Keratinocyte (primary cell): Measurements from ENCODE around the gene PSD4. TPM values are rescaled to one million over a fixed set of nuclear protein-coding genes. Genes with fewer than 3 reads are reported as not detected.

Source experiments
- DNase-seq: peaks from one replicate; pipeline ENCODE4 v3.0.0-alpha.2; 2011; ENCODE audit warnings: low read depth, missing footprints, low spot score
- FAIRE-seq: peaks from 2 replicates; lab custom pipeline; 2011; peaks lifted over from hg19 to GRCh38; lab: Jason Lieb, UNC
- H2AFZ ChIP-seq: 2 replicates; pipeline ENCODE4 v1.6.0; 2012; ENCODE audit warnings: low read length, control low read depth, inconsistent platforms; ENCODE audit not compliant: control insufficient read depth
- H3K27ac ChIP-seq: 2 replicates; pipeline ENCODE4 v1.5.1; 2011; ENCODE audit warnings: low read length; ENCODE audit not compliant: control insufficient read depth, insufficient read depth
- H3K27me3 ChIP-seq: 3 replicates; pipeline ENCODE4 v1.6.0; 2011; ENCODE audit warnings: low read length; ENCODE audit not compliant: control insufficient read depth, insufficient read depth; ENCODE audit errors: extremely low read depth
- H3K36me3 ChIP-seq, 2 experiments: 2 replicates in 1 of 2; 3 replicates in 1 of 2; pipeline ENCODE4 v1.5.1; 2011; ENCODE audit warnings: low read length in 2 of 2, mild to moderate bottlenecking in 1 of 2; ENCODE audit not compliant: control insufficient read depth in 2 of 2, insufficient read depth in 2 of 2; ENCODE audit errors: extremely low read depth in 1 of 2
- H3K4me1 ChIP-seq: 3 replicates; pipeline ENCODE4 v1.5.1; 2011; ENCODE audit warnings: low read length; ENCODE audit not compliant: control insufficient read depth, insufficient read depth; ENCODE audit errors: extremely low read depth
- H3K4me2 ChIP-seq: 3 replicates; pipeline ENCODE4 v1.6.0; 2011; ENCODE audit warnings: low read depth, low read length; ENCODE audit not compliant: control insufficient read depth, insufficient read depth; ENCODE audit errors: extremely low read depth
- H3K4me3 ChIP-seq, 3 experiments: fragments of 200-600 bp in 1 of 3; sonication (generic) in 1 of 3; 2 replicates in 2 of 3; 3 replicates in 1 of 3; pipeline ENCODE4 v1.5.1; 2011 to 2016; ENCODE audit warnings: low read length in 3 of 3, mild to moderate bottlenecking in 3 of 3, control low read depth in 2 of 3, inconsistent platforms in 1 of 3, low read depth in 1 of 3, mixed read lengths in 1 of 3, mixed run types in 1 of 3, moderate library complexity in 1 of 3; ENCODE audit not compliant: control insufficient read depth in 2 of 3, insufficient read depth in 2 of 3; ENCODE audit errors: extremely low read depth in 1 of 3
- H3K79me2 ChIP-seq: 2 replicates; pipeline ENCODE4 v1.6.0; 2012; ENCODE audit warnings: low read length; ENCODE audit not compliant: control insufficient read depth, insufficient read depth
- H3K9ac ChIP-seq: 3 replicates; pipeline ENCODE4 v1.6.0; 2011; ENCODE audit warnings: low read length; ENCODE audit not compliant: control insufficient read depth, insufficient read depth; ENCODE audit errors: extremely low read depth
- H3K9me1 ChIP-seq: 3 replicates; pipeline ENCODE4 v1.6.0; 2011; ENCODE audit warnings: low read length; ENCODE audit not compliant: control insufficient read depth, insufficient read depth; ENCODE audit errors: extremely low read depth
- H3K9me3 ChIP-seq: 2 replicates; pipeline ENCODE4 v1.5.1; 2012; ENCODE audit warnings: low read depth, low read length; ENCODE audit not compliant: control insufficient read depth
- H4K20me1 ChIP-seq: 3 replicates; pipeline ENCODE4 v1.6.0; 2011; ENCODE audit warnings: low read length; ENCODE audit not compliant: control insufficient read depth, insufficient read depth; ENCODE audit errors: extremely low read depth
- EZH2 ChIP-seq: IDR thresholded peaks from one replicate; pipeline ENCODE4 v1.6.1; 2012; ENCODE audit warnings: inconsistent platforms, mild to moderate bottlenecking, low read length, moderate library complexity
- dilution Hi-C: fragments of 300-500 bp; cut with MboI; formaldehyde crosslinking; loops from one replicate; pipeline ENCODE4 v1.7.0; 2020; ENCODE audit warnings: low sequenced_read_pairs; ENCODE audit not compliant: extremely low pct_ligation_motif_present
- polyA plus RNA-seq, 5 experiments: library from polyadenylated mRNA; depleted of rRNA in 3 of 5; stranded (reverse) in 3 of 5; stranded (forward) in 1 of 5; unstranded in 1 of 5; fragments of >200 nt; gene quantifications; 1 replicate in 1 of 5; 2 replicates in 3 of 5; 3 replicates in 1 of 5; pipeline versions ENCODE4 v1.2.1 to v1.2.3, GENCODE V29; 2011 to 2012; ENCODE audit warnings: missing spikeins in 2 of 5, low read depth in 1 of 5, low replicate concordance in 1 of 5
- TF ChIP-seq, protein P1 (sequence below), 3 experiments: IDR thresholded peaks in 1 of 3; conservative IDR thresholded peaks in 1 of 3; optimal IDR thresholded peaks in 1 of 3; 2 replicates in 2 of 3; 3 replicates in 1 of 3; pipeline versions ENCODE3 to v1.5.1; 2011; ENCODE audit warnings: low read length in 3 of 3, mild to moderate bottlenecking in 3 of 3, moderate library complexity in 2 of 3, control low read depth in 1 of 3, inconsistent platforms in 1 of 3; ENCODE audit not compliant: insufficient read depth in 2 of 3; ENCODE audit errors: extremely low read depth in 1 of 3

PSD4 gene
- polyA plus RNA-seq, 1 donor (not counting 4 experiments of a cell fraction or from before 2014, with no cell fraction given), result 11.1 TPM

DNA sequence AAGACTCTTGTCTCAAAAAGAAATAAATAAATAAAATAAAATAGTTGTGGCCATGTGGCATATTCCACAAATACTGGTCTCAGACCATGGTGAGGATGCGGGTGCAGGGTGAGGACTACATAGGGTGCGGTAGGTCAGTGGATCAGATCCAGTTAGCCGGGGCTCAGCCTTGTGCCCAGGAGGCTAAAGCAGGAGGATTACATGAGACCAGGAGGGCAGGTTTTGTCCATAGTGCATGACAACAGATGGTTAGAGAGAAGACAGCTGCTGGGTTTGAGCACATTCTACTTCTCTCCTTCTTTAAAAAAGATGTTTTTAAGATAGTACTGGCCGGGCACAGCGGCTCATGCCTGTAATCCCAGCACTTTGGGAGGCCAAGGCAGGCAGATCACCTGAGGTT is 12.8 kb upstream of the PSD4 start:
- Histone ChIP-seq H4K20me1 (peaks cover 7% of the 10 kb centered on the region), H3K9ac (no peak overlapping the region), H2AFZ (no peak overlapping the region), H3K36me3 (no peaks in the 10 kb centered on the region), H3K9me3 (no peaks in the 10 kb centered on the region), H3K4me1 (peaks cover 39% of the 10 kb centered on the region), H3K27me3 (no peaks in the 10 kb centered on the region), H3K9me1 (peaks cover 7% of the 10 kb centered on the region), H3K27ac (no peak overlapping the region), H3K79me2 (peaks cover 39% of the 10 kb centered on the region), H3K4me3 (no peak overlapping the region), H3K4me2 (no peak overlapping the region)
- FAIRE-seq (no peak), DNase-seq (no peak)
- dilution Hi-C loops, result no loop called here
- TF ChIP-seq, protein P1, sequence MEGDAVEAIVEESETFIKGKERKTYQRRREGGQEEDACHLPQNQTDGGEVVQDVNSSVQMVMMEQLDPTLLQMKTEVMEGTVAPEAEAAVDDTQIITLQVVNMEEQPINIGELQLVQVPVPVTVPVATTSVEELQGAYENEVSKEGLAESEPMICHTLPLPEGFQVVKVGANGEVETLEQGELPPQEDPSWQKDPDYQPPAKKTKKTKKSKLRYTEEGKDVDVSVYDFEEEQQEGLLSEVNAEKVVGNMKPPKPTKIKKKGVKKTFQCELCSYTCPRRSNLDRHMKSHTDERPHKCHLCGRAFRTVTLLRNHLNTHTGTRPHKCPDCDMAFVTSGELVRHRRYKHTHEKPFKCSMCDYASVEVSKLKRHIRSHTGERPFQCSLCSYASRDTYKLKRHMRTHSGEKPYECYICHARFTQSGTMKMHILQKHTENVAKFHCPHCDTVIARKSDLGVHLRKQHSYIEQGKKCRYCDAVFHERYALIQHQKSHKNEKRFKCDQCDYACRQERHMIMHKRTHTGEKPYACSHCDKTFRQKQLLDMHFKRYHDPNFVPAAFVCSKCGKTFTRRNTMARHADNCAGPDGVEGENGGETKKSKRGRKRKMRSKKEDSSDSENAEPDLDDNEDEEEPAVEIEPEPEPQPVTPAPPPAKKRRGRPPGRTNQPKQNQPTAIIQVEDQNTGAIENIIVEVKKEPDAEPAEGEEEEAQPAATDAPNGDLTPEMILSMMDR (optimal IDR thresholded peaks at IDR 0.05 in 1 of 3, IDR thresholded peaks at IDR 0.05 in 1 of 3, conservative IDR thresholded peaks at IDR 0.05 in 1 of 3; ENCODE audit: extremely low read depth in 1 of 3, insufficient read depth in 2 of 3, low read length in 3 of 3), result no peak
- TF ChIP-seq EZH2, result no peak

DNA sequence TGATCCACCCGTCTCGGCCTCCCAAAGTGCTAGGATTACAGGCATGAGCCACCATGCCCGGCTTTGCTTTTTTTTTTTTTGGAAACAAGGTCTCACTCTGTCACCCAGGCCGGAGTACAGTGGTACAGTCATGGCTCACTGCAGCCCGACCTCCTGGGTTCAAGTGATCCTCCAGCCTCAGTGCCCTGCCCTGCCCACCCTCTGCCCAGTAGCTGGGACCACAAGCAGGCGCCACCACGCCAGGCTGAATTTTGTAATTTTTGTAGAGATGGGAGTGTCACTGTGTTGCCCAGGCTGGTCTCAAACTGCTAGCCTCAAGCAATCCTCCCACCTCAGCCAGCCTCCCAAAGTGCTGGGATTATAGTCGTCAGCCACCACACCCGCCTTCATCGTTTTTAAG is 11.6 kb upstream of the PSD4 start:
- Histone ChIP-seq H3K27ac (no peak overlapping the region), H3K79me2 (peaks cover 45% of the 10 kb centered on the region), H3K9me1 (peaks cover 7% of the 10 kb centered on the region), H3K4me2 (no peak overlapping the region), H3K9me3 (no peaks in the 10 kb centered on the region), H3K4me1 (peaks cover 32% of the 10 kb centered on the region), H3K4me3 (no peak overlapping the region), H2AFZ (no peak overlapping the region), H3K36me3 (peaks cover 0 to 2% of the 10 kb centered on the region in 2 experiments), H3K9ac (no peak overlapping the region), H3K27me3 (no peaks in the 10 kb centered on the region), H4K20me1 (peaks cover 7% of the 10 kb centered on the region)
- dilution Hi-C loops, result no loop called here
- FAIRE-seq, result no peak
- TF ChIP-seq, protein P1 (optimal IDR thresholded peaks at IDR 0.05 in 1 of 3, IDR thresholded peaks at IDR 0.05 in 1 of 3, conservative IDR thresholded peaks at IDR 0.05 in 1 of 3; ENCODE audit: extremely low read depth in 1 of 3, insufficient read depth in 2 of 3, low read length in 3 of 3), result no peak
- TF ChIP-seq EZH2, result no peak
- DNase-seq, result no peak
